ENCODE results near the gene PRKCE.

DNA sequence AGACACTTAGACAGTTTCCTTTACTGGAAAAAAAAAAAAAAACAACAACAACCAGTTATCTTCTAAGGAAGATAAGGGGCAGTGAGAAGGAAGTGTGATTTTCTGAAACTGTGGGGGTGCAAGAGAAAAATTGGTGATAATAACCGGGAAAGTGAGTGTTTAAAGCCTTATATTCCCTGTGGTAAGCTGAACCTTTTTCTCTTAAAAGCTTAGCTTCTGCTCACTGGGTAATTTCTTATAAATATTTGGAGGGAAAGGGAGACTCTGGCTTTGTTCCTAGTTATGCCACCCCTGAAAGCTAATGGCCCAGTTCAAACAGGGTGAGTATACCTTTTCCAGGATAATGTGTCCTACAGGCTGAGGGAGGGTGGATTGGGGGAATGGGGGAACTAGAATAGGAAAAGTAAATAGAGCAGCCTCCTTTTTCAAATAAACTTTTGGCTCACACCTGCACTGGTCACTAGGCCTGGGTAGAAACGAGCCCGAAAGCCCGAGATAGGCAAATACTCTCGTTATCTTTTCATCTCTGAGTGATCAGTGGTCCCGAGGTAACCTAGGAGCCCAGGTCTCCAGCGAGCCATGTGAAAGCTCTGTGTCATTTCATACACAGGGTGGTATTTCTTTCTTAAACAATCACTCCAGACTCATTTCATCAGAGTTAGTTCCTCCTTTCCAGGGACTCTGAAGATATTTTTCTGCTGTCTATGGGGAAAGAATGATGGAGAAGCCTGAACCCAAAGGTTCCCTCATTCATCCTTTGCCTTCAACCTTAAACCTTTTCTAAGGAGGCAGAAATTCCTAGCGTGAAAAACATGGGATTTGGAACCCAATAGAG lies 24.9 kb upstream of the PRKCE start:
- TF ChIP-seq, protein P1, sequence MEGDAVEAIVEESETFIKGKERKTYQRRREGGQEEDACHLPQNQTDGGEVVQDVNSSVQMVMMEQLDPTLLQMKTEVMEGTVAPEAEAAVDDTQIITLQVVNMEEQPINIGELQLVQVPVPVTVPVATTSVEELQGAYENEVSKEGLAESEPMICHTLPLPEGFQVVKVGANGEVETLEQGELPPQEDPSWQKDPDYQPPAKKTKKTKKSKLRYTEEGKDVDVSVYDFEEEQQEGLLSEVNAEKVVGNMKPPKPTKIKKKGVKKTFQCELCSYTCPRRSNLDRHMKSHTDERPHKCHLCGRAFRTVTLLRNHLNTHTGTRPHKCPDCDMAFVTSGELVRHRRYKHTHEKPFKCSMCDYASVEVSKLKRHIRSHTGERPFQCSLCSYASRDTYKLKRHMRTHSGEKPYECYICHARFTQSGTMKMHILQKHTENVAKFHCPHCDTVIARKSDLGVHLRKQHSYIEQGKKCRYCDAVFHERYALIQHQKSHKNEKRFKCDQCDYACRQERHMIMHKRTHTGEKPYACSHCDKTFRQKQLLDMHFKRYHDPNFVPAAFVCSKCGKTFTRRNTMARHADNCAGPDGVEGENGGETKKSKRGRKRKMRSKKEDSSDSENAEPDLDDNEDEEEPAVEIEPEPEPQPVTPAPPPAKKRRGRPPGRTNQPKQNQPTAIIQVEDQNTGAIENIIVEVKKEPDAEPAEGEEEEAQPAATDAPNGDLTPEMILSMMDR (conservative IDR thresholded peaks at IDR 0.05; ENCODE audit: low read depth in 2 of 2), result no peak
- TF ChIP-seq POLR2AphosphoS5 (IDR thresholded peaks at IDR 0.05; ENCODE audit: low read depth) (no peak), EZH2 (IDR thresholded peaks at IDR 0.05; ENCODE audit: low read depth, unreplicated experiment) (no peak)
